ENCODE measurements around the gene GABBR2.

The GABBR2 gene

DNA sequence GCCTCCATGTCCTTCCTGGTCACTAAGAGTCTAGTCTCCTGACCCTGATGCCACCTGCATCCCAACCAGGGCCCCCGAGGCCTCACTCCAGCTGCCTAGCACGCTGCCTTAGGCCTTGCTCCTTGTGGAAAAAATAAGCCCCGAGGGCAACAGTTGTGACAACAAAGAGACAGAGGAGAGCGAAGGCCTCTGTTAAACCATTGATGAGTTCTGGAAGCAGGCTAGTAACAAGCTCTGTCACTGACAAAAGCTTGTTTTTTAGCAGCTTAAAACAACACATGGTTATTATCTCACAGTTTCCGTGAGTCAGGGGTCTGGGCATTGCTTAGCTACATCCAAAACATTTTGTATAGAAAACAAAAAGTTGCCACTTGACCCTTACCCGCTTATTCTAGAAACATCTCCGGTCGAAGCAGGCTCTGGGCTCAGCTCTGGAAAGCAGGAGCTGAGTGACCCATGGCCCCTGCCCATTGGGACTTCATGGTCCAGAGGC, 405.1 kb downstream of the GABBR2 start:
- DNase-seq (ENCODE audit: insufficient read length) (no peak), FAIRE-seq (no peak)
- TF ChIP-seq TAF1 (IDR thresholded peaks at IDR 0.05; ENCODE audit: borderline replicate concordance, low read depth, low read length) (no peak), POLR2AphosphoS5 (IDR thresholded peaks at IDR 0.05; ENCODE audit: low read depth, low read length) (no peak), POLR2A (IDR thresholded peaks at IDR 0.05; ENCODE audit: low read depth, low read length) (no peak)

DNA sequence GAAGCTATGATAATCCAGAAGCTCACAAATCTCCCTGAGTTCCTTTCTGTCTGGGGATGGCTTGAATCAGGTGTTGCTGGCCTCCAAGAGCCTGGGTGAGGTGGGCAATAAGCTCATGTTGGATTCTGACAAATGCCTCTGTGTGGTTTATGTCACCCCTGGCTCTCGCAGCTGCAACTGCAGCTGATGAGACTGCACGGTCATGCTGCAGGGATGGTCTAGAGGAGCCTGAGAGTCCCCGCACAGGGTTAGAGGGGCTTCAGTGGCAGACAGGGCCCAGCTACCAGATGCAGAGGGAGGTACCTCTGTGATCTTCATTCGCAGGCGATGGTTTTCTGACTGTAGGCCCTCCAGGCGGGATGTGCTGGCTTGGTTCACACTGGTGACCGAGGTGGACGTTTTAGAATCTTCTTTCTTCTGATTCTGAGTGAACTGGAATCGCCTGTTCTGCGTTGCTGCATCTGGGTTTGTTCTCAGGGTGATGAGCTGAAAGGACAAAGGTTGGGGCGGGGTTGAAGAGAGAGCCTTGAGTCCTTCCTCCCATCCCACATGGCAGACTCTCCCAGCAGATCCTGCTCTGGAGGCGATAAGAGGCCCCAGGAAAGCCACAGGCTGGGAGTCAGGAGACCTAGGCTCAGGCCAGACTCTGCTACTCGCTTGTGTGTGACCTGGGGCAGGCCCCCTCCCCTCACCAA, 405.6 kb downstream of the GABBR2 start:
- FAIRE-seq (no peak), DNase-seq (ENCODE audit: insufficient read length) (no peak)
- TF ChIP-seq POLR2A (IDR thresholded peaks at IDR 0.05; ENCODE audit: low read depth, low read length) (no peak), POLR2AphosphoS5 (IDR thresholded peaks at IDR 0.05; ENCODE audit: low read depth, low read length) (no peak), TAF1 (IDR thresholded peaks at IDR 0.05; ENCODE audit: borderline replicate concordance, low read depth, low read length) (no peak)

GRCh38 chr9:98302150-98302549, 406.6 kb downstream of the GABBR2 start:
- DNase-seq (ENCODE audit: insufficient read length) (no peak), FAIRE-seq (no peak)
- no peak for TF ChIP-seq TAF1 (IDR thresholded peaks at IDR 0.05; ENCODE audit: borderline replicate concordance, low read depth, low read length)
- TF ChIP-seq POLR2AphosphoS5 (IDR thresholded peaks at IDR 0.05; ENCODE audit: low read depth, low read length) = no peak
- no peak for TF ChIP-seq POLR2A (IDR thresholded peaks at IDR 0.05; ENCODE audit: low read depth, low read length)

- DNase-seq (ENCODE audit: insufficient read length) (no peak), FAIRE-seq (no peak)
- no peak for TF ChIP-seq TAF1 (IDR thresholded peaks at IDR 0.05; ENCODE audit: borderline replicate concordance, low read depth, low read length)
Measured at GRCh38 chr9:98300611-98301010, 408.1 kb downstream of the GABBR2 start.

DNA sequence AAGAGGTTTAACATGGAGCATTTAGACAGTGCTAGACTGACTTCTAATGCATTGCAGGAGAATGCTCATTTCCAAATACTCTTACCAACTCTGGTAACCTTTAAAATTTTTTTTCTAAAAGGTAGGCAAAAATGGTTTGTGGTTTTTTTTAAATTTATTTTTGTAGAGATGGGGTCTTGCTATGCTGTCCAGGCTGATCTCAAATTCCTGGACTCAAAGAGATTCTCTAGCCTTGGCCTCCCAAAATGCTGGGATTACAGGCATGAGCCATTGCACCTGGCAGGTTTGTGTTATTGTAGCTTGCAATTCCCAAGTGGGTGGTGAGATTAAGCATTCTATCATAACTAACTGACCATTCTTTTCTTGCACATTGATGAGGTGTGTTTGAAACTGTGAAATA, 410.3 kb downstream of the GABBR2 start:
- DNase-seq (ENCODE audit: insufficient read length) (no peak), FAIRE-seq (no peak)
- no peak for TF ChIP-seq POLR2A (IDR thresholded peaks at IDR 0.05; ENCODE audit: low read depth, low read length)
- TF ChIP-seq POLR2AphosphoS5 (IDR thresholded peaks at IDR 0.05; ENCODE audit: low read depth, low read length) = no peak
- no peak for TF ChIP-seq TAF1 (IDR thresholded peaks at IDR 0.05; ENCODE audit: borderline replicate concordance, low read depth, low read length)

- no peak for TF ChIP-seq POLR2A (IDR thresholded peaks at IDR 0.05; ENCODE audit: low read depth, low read length)
- no peak for TF ChIP-seq TAF1 (IDR thresholded peaks at IDR 0.05; ENCODE audit: borderline replicate concordance, low read depth, low read length)
- no peak for TF ChIP-seq POLR2AphosphoS5 (IDR thresholded peaks at IDR 0.05; ENCODE audit: low read depth, low read length)
- FAIRE-seq (no peak), DNase-seq (ENCODE audit: insufficient read length) (no peak)
Measured at GRCh38 chr9:98295824-98296223, 412.9 kb downstream of the GABBR2 start.

DNA sequence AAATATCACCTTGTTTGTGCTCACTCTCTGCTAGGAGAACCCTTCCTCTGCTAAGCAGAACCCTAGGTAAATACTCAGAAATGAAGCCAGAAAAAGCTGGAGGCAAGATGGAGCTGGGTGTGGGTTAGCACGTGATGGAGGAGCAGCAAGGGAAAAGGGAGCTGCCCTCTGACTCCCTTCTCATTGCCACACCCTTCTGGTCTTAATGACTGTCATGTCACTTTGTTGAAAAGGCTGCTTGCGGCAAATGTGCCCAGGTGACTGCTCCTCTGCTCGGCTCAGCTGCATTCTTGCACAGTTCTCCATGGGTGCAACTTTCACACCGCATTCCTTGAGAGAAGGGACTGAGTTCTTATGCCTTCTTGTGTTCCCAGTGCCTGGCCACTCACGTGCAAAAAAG, 416.9 kb downstream of the GABBR2 start:
- DNase-seq (ENCODE audit: insufficient read length) (no peak), FAIRE-seq (no peak)
- no peak for TF ChIP-seq POLR2AphosphoS5 (IDR thresholded peaks at IDR 0.05; ENCODE audit: low read depth, low read length)
- no peak for TF ChIP-seq POLR2A (IDR thresholded peaks at IDR 0.05; ENCODE audit: low read depth, low read length)
- TF ChIP-seq TAF1 (IDR thresholded peaks at IDR 0.05; ENCODE audit: borderline replicate concordance, low read depth, low read length) = no peak

- no peak for DNase-seq (ENCODE audit: insufficient read length)
- FAIRE-seq = no peak
- TF ChIP-seq TAF1 (IDR thresholded peaks at IDR 0.05; ENCODE audit: borderline replicate concordance, low read depth, low read length) = no peak
- TF ChIP-seq POLR2AphosphoS5 (IDR thresholded peaks at IDR 0.05; ENCODE audit: low read depth, low read length) = no peak
- TF ChIP-seq POLR2A (IDR thresholded peaks at IDR 0.05; ENCODE audit: low read depth, low read length) = no peak
Measured at GRCh38 chr9:98290411-98290810, 418.3 kb downstream of the GABBR2 start.

- TF ChIP-seq POLR2AphosphoS5 (IDR thresholded peaks at IDR 0.05; ENCODE audit: low read depth, low read length) = no peak
- TF ChIP-seq POLR2A (IDR thresholded peaks at IDR 0.05; ENCODE audit: low read depth, low read length) = no peak
- TF ChIP-seq TAF1 (IDR thresholded peaks at IDR 0.05; ENCODE audit: borderline replicate concordance, low read depth, low read length) = no peak
- FAIRE-seq = no peak
Measured at GRCh38 chr9:98289614-98290201, 419.0 kb downstream of the GABBR2 start.

DNA sequence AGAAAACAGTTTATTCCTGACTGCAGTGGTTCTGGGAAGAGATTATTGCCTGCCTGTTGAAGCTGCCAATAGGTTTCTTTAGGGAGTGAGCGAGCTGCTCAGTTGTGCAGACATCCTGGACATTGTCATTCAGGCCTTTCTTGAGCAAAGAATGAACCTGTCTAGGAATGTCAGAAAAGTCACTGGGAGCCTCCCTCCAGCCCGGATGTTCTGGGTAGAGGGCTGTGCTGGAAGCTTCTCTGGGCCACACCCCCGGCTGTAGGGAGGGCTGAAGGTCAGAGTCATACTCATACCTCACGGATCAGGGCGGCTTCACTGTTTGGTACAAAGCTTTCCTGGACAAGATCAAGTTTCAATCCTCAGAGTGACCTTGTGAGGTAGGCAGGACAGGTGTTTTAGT, 419.9 kb downstream of the GABBR2 start:
- TF ChIP-seq TAF1 (IDR thresholded peaks at IDR 0.05; ENCODE audit: borderline replicate concordance, low read depth, low read length) (no peak), POLR2AphosphoS5 (IDR thresholded peaks at IDR 0.05; ENCODE audit: low read depth, low read length) (no peak), POLR2A (IDR thresholded peaks at IDR 0.05; ENCODE audit: low read depth, low read length) (no peak)
- DNase-seq (ENCODE audit: insufficient read length) = no peak

More at GRCh38 chr9:98289614-98290201, 419.0 kb downstream of the GABBR2 start:
- DNase-seq (ENCODE audit: insufficient read length) = no peak

DNA sequence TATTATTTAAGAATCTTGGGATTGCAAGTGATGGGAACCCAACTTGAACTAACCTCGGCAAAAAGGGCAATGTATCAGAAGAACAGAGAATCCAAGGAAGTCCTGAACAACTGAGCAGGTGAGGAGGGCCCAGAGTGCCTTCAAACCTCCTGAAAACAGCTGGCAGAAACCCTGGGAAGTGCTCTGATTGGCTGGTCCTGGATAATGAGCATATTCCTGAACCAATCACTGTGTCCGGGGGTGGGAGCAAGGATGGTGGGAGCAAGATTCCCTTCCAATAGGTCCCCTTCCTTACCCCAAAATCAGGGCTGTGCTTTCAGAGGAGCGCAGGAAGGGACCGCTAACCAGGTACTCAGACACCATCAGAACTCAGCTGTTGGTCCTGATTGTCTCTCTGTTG, 421.4 kb downstream of the GABBR2 start:
- no peak for TF ChIP-seq POLR2A (IDR thresholded peaks at IDR 0.05; ENCODE audit: low read depth, low read length)
- FAIRE-seq (no peak), DNase-seq (ENCODE audit: insufficient read length) (no peak)

More for the DNA sequence above, 419.9 kb downstream of the GABBR2 start:
- FAIRE-seq = no peak

- DNase-seq (ENCODE audit: insufficient read length) (no peak), FAIRE-seq (no peak)
- no peak for TF ChIP-seq POLR2A (IDR thresholded peaks at IDR 0.05; ENCODE audit: low read depth, low read length)
- TF ChIP-seq TAF1 (IDR thresholded peaks at IDR 0.05; ENCODE audit: borderline replicate concordance, low read depth, low read length) = no peak
- no peak for TF ChIP-seq POLR2AphosphoS5 (IDR thresholded peaks at IDR 0.05; ENCODE audit: low read depth, low read length)
Measured at GRCh38 chr9:98285446-98285845, 423.3 kb downstream of the GABBR2 start.

All from GM12892 (cell line).